Gastrocnemius medialis (tissue), 4 donors: ENCODE measurements around the gene ZNF789.

ENCODE experiments used
- POLR2A ChIP-seq, 2 donors: fragments of 450-650 bp; IDR thresholded peaks; one replicate each; pipeline ENCODE4 v1.6.1; 2017; ENCODE audit warnings: antibody characterized with exemption in 2 of 2, mild to moderate bottlenecking in 2 of 2, moderate library complexity in 2 of 2
- TF ChIP-seq, protein P1 (sequence below), 5 experiments: fragments of 450-650 bp in 3 of 5; fragments of 200-600 bp in 2 of 5; sonication (generic) in 2 of 5; IDR thresholded peaks in 4 of 5; conservative IDR thresholded peaks in 1 of 5; 1 replicate in 4 of 5; 2 replicates in 1 of 5; pipeline ENCODE4 v1.5.1; 2016 to 2019; ENCODE audit warnings: antibody characterized with exemption in 5 of 5, mild to moderate bottlenecking in 3 of 5, moderate library complexity in 3 of 5

DNA sequence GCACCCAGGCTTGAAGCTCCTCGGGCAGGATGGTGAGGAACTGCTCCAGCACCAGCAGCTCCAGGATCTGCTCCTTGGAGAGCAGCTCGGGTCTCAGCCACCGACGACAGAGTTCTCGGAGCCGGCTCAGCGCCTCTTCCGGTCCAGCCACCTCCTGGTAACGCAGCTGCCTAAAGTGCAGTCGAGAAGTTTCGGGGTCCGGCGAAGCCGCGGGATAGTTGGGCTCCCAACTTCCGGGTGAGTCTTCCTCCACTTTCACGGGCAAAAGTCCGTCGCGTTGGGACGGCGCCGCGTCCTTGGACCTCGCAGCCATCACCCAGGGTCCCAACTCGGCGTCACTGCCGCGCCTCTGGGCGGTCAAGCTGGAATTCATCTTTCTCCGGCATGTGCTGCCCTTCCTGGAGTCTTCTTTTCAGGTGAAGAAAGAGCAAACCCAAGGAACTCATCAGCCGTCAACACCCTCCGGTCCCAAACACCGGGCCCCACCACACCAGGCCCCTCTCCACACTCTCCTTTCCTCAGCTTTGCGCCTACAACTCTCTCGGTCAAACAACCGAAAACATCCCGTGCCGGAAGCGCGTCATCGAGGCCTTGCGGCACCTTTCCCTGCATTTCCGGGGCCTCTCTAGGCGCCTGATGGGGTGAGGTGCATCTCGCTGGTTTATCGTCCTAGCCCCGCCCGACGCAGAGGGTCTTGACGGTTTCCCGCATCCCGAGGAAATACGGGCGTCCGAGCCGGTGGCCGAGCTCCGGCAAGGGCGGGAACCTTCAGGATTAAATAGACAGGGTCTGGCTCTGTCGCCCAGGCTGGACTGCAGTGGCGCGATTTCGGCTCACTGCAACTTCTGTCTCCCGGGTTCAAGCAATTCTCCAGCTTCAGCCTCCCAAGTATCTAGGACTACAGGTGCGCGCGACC lies 27.3 kb downstream of the ZNF789 start, which contains the start of gene ZNF394:
- TF ChIP-seq, protein P1, sequence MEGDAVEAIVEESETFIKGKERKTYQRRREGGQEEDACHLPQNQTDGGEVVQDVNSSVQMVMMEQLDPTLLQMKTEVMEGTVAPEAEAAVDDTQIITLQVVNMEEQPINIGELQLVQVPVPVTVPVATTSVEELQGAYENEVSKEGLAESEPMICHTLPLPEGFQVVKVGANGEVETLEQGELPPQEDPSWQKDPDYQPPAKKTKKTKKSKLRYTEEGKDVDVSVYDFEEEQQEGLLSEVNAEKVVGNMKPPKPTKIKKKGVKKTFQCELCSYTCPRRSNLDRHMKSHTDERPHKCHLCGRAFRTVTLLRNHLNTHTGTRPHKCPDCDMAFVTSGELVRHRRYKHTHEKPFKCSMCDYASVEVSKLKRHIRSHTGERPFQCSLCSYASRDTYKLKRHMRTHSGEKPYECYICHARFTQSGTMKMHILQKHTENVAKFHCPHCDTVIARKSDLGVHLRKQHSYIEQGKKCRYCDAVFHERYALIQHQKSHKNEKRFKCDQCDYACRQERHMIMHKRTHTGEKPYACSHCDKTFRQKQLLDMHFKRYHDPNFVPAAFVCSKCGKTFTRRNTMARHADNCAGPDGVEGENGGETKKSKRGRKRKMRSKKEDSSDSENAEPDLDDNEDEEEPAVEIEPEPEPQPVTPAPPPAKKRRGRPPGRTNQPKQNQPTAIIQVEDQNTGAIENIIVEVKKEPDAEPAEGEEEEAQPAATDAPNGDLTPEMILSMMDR (IDR thresholded peaks at IDR 0.05 in 4 of 5, conservative IDR thresholded peaks at IDR 0.05 in 1 of 5): no peak
- TF ChIP-seq POLR2A (IDR thresholded peaks at IDR 0.05): peak; percentile 75 to 77
